Cardiac muscle cell (in vitro differentiated cells and primary cell): Measurements from ENCODE around the gene VPS35L. TPM values are rescaled to one million over a fixed set of nuclear protein-coding genes. Genes with fewer than 3 reads are reported as not detected.

Experiments used
- DNase-seq, 2 donors: peaks; one replicate each; pipeline versions ENCODE4 v3.0.0 to v3.0.0-alpha.2; 2010 to 2017; ENCODE audit warnings: low read depth in 1 of 2, low spot score in 1 of 2
- H3K27ac ChIP-seq: fragments of 200-600 bp; sonication (generic); 2 replicates; pipeline ENCODE4 v1.5.1; 2016
- H3K27me3 ChIP-seq: fragments of 200-600 bp; sonication (generic); 2 replicates; pipeline ENCODE4 v1.6.0; 2016; ENCODE audit warnings: control low read depth
- H3K36me3 ChIP-seq: fragments of 200-600 bp; sonication (generic); 2 replicates; pipeline ENCODE4 v1.5.1; 2016; ENCODE audit warnings: control low read depth
- H3K4me1 ChIP-seq: fragments of 200-600 bp; sonication (generic); 2 replicates; pipeline ENCODE4 v1.8.1; 2017; ENCODE audit warnings: low read depth, mild to moderate bottlenecking, mixed run types
- H3K4me3 ChIP-seq: fragments of 200-600 bp; sonication (generic); 2 replicates; pipeline ENCODE4 v1.5.1; 2016; ENCODE audit warnings: mild to moderate bottlenecking
- H3K9me3 ChIP-seq: fragments of 200-600 bp; sonication (generic); 2 replicates; pipeline ENCODE4 v1.5.1; 2017; ENCODE audit warnings: low read depth, mild to moderate bottlenecking, control low read depth
- CTCF ChIP-seq: IDR thresholded peaks from 2 replicates; pipeline ENCODE4 v1.5.1; 2012; ENCODE audit warnings: low read depth, mild to moderate bottlenecking, low read length
- polyA plus RNA-seq: library from polyadenylated mRNA; unstranded; fragments of >200 nt; fragmentation: Nextera tagmentation; extraction: Ambion mirVana; gene quantifications from 2 replicates; pipeline ENCODE4 v1.2.1, GENCODE V29; 2016
- total RNA-seq: library from RNA; depleted of rRNA; stranded (reverse); fragments of >200 nt; gene quantifications from 2 replicates; pipeline ENCODE4 v1.2.3, GENCODE V29; 2016

VPS35L gene
- total and polyA plus RNA-seq, 2 experiments from 2014 or later: 31.5 to 61.6 TPM

- H3K4me3 ChIP-seq: no peak overlapping the region
- no peak for TF ChIP-seq CTCF
- no peak for DNase-seq
- no peaks in the 10 kb centered on the region for H3K27me3 ChIP-seq
- H3K9me3 ChIP-seq: no peaks in the 10 kb centered on the region
- no peaks in the 10 kb centered on the region for H3K4me1 ChIP-seq
- H3K36me3 ChIP-seq: no peaks in the 10 kb centered on the region
- H3K27ac ChIP-seq: no peak overlapping the region
Observed at GRCh38 chr16:19735074-19735867, 179.8 kb downstream of the VPS35L start.

GRCh38 chr16:19737306-19738038 lies 182.0 kb downstream of the VPS35L start:
- no peak for DNase-seq
- Histone ChIP-seq H3K4me3 (no peak overlapping the region), H3K27ac (no peak overlapping the region), H3K9me3 (no peaks in the 10 kb centered on the region), H3K27me3 (no peaks in the 10 kb centered on the region), H3K36me3 (no peaks in the 10 kb centered on the region), H3K4me1 (no peaks in the 10 kb centered on the region)
- no peak for TF ChIP-seq CTCF

- no peaks in the 10 kb centered on the region for H3K36me3 ChIP-seq
- no peaks in the 10 kb centered on the region for H3K9me3 ChIP-seq
- H3K27ac ChIP-seq: no peak overlapping the region
- TF ChIP-seq CTCF: no peak
- H3K4me1 ChIP-seq: peaks cover 5% of the 10 kb centered on the region
- no peak overlapping the region for H3K4me3 ChIP-seq
- DNase-seq: no peak
- no peaks in the 10 kb centered on the region for H3K27me3 ChIP-seq
Observed at GRCh38 chr16:19741354-19741753, 185.9 kb downstream of the VPS35L start.

- Histone ChIP-seq H3K9me3 (no peaks in the 10 kb centered on the region), H3K27me3 (no peaks in the 10 kb centered on the region), H3K27ac (no peak overlapping the region), H3K4me1 (peaks cover 19% of the 10 kb centered on the region), H3K4me3 (no peak overlapping the region), H3K36me3 (no peaks in the 10 kb centered on the region)
- no peak for TF ChIP-seq CTCF
- no peak for DNase-seq
Observed at GRCh38 chr16:19743816-19744159, 188.3 kb downstream of the VPS35L start.

GRCh38 chr16:19744670-19745069 lies 189.2 kb downstream of the VPS35L start:
- no peak for DNase-seq
- no peak overlapping the region for H3K27ac ChIP-seq
- H3K27me3 ChIP-seq: no peaks in the 10 kb centered on the region
- no peak overlapping the region for H3K4me3 ChIP-seq
- peaks cover 19% of the 10 kb centered on the region for H3K4me1 ChIP-seq
- no peaks in the 10 kb centered on the region for H3K9me3 ChIP-seq
- no peaks in the 10 kb centered on the region for H3K36me3 ChIP-seq
- no peak for TF ChIP-seq CTCF
